ENCODE results near the gene KIF1B. TPM values are rescaled to one million over a fixed set of nuclear protein-coding genes. Genes with fewer than 3 reads are reported as not detected.
A peak's percentile ranks its signal among the peaks of the same experiment; 100 is the strongest.

KIF1B gene
- total RNA-seq, 1 experiment from 2014 or later: 57.7 TPM

- no peaks in the 10 kb centered on the region for H3K9me3 Mint-ChIP-seq
- Histone ChIP-seq H3K23ac (ENCODE audit: insufficient read length, low read depth, low read length) (no peak within 1 kb of the TSS), H3K27ac (ENCODE audit: insufficient read length, low read depth, low read length) (no peak within 1 kb of the TSS), H3K9me3 (ENCODE audit: control insufficient read depth, low read depth, low read length) (no peaks in the 10 kb centered on the region), H2BK5ac (ENCODE audit: insufficient read length, low read length) (no peak within 1 kb of the TSS), H3K9ac (ENCODE audit: extremely low read depth, insufficient read length, low read length) (peak within 1 kb of the TSS; percentile 81), H3K27me3 (ENCODE audit: insufficient read depth, low read length) (no peaks in the 10 kb centered on the region), H3K18ac (ENCODE audit: insufficient read length, low read depth, low read length) (peak within 1 kb of the TSS; percentile 97), H3K79me1 (ENCODE audit: insufficient read depth, low read depth, low read length, poor library complexity, severe bottlenecking) (no peaks in the 10 kb centered on the region), H4K5ac (ENCODE audit: insufficient read length, low read depth, low read length) (no peak within 1 kb of the TSS), H2BK15ac (ENCODE audit: low read depth, low read length) (no peak within 1 kb of the TSS), H3K4me1 (ENCODE audit: insufficient read depth, low read length) (no peaks in the 10 kb centered on the region; the same call in 1 of the 2 replicates), H4K20me1 (ENCODE audit: control insufficient read depth, insufficient read depth, insufficient read length) (no peaks in the 10 kb centered on the region), H3K14ac (ENCODE audit: insufficient read depth, low read length) (peak within 1 kb of the TSS; percentile 98), H2BK12ac (ENCODE audit: insufficient read length, low read depth, low read length) (no peak within 1 kb of the TSS), H2BK120ac (ENCODE audit: low read depth, low read length, poor library complexity, severe bottlenecking) (no peak within 1 kb of the TSS), H4K91ac (ENCODE audit: insufficient read length, low read depth, low read length) (no peak within 1 kb of the TSS), H3K56ac (ENCODE audit: insufficient read length, low read depth, low read length) (no peak within 1 kb of the TSS), H2BK20ac (ENCODE audit: low read depth, low read length, poor library complexity, severe bottlenecking) (no peak within 1 kb of the TSS), H2AK5ac (ENCODE audit: insufficient read length, low read length) (no peak within 1 kb of the TSS), H2AFZ (ENCODE audit: low read length) (no peak within 1 kb of the TSS), H3K4ac (ENCODE audit: low read depth, low read length) (no peak within 1 kb of the TSS), H4K8ac (replicated peaks; ENCODE audit: insufficient read length, low read depth, low read length) (no peak within 1 kb of the TSS), H3K23me2 (ENCODE audit: insufficient read length, low read depth, low read length, poor library complexity, severe bottlenecking) (peaks cover 4% of the 10 kb centered on the region), H3K79me2 (ENCODE audit: insufficient read depth, low read length) (no peaks in the 10 kb centered on the region), H3K4me2 (ENCODE audit: insufficient read depth, insufficient read length, low read length) (peak within 1 kb of the TSS; percentile 81), H3T11ph (ENCODE audit: low read length) (no peak within 1 kb of the TSS)
- DNase-seq: peak; percentile 93
- peak; percentile 95 for TF ChIP-seq CTCF (conservative IDR thresholded peaks at IDR 0.05)
- H3K27me3 Mint-ChIP-seq (ENCODE audit: low read depth): no peaks in the 10 kb centered on the region
- H3K4me3 Mint-ChIP-seq: peak within 1 kb of the TSS; percentile 76 to 90
- H3K27ac Mint-ChIP-seq: peak within 1 kb of the TSS; percentile 98 to 99 (median 98)
- WGBS (ENCODE audit: extremely low coverage, insufficient read length, low lambda C conversion rate): no CpG with 5 or more reads among the region's 95 CpGs
- H3K36me3 Mint-ChIP-seq (ENCODE audit: insufficient read depth in 1 of 3, low read depth in 3 of 3): peaks cover 0 to 8% (median 1%) of the 10 kb centered on the region in 3 experiments; a peak in 3 of 7 replicates
- peaks cover 17% of the 10 kb centered on the region in 2 experiments for H3K4me1 Mint-ChIP-seq
These were observed 220.1 kb downstream of the KIF1B start, which contains the start of gene CENPS for GRCh38 chr1:10430216-10431069. TSS of gene CENPS (plus strand) at chr1:10430433. CDS start at chr1:10430518, 85 bp downstream.

Small RNA genes lying within 50 kb of the gene (microRNA-seq; reads per million reads assigned to microRNA genes)
- not detected for gene MIR1273D (ENCODE audit: borderline microRNAs expressed)

Other genes with a start within 250 kb of the KIF1B start
- 4.5 and 6.2 TPM in 2 replicates for gene RBP7, start 213.3 kb upstream of the KIF1B start, total RNA-seq (2021)
- gene UBE4B, start 177.6 kb upstream of the KIF1B start, total RNA-seq (2021): 66.0 and 67.6 TPM in 2 replicates
- gene PGD, start 188.5 kb downstream of the KIF1B start, total RNA-seq (2021): 289 and 291 TPM in 2 replicates
- gene CENPS, start 219.9 kb downstream of the KIF1B start, total RNA-seq (2021): 16.3 and 17.8 TPM in 2 replicates
- 0.33 TPM in 1 of 2 replicates, not detected in the other for gene CORT, start 239.5 kb downstream of the KIF1B start, total RNA-seq (2021)